NCI-H2227 treated with DMSO at 0.1 percent for 48 hours (cell line): Measurements from ENCODE around the gene AK3.
"Not testable (repeated sequence)": the region's sequence is repeated elsewhere in the genome, so short reads cannot be mapped to it uniquely, and the experiment has no call there.

Experiments
- DNase-seq: peaks from one replicate; lab custom pipeline; 2025; lab: John Stamatoyannopoulos, UW

AK3 gene

DNA sequence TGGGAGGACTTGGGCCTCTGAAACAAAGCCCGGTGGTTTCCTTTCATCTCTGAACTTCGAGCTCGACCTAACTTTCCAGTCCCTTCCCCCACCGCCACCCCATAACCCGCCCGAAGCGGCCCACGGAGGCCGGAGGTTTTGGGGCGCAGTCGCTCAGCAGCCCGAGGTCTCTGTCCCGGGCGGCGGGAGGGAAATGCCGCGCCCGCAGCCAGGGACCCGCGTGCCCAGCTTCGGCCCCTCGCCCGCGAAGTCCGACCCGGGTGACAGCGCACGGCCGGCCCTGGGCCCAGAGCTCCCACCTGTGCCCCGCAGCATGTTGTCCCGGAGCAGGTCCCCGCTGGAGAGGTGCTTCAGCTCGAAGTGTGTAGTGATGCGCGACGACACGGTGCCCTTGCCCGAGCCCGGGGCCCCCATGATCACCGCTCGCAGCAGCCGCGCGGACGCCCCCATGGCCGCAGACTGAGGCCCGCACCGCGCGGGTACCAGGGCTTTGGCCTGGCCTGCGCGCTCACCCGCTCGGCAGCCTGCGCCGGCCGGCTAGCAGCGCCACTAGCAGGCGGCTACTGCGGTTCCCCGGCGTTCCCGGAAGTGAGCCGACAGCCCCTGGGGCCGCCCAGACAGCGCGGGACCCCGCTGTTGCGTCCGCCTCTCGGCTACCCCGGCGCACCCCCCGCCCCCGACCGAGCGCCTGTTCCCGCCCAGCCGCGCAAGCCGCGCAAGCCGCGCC lies at the start of gene AK3:
TSS of gene AK3 (minus strand) at position 565 of the 727 bp plus-strand sequence. CDS start at position 450, 115 bp downstream.
- DNase-seq: peak; percentile 78

DNA sequence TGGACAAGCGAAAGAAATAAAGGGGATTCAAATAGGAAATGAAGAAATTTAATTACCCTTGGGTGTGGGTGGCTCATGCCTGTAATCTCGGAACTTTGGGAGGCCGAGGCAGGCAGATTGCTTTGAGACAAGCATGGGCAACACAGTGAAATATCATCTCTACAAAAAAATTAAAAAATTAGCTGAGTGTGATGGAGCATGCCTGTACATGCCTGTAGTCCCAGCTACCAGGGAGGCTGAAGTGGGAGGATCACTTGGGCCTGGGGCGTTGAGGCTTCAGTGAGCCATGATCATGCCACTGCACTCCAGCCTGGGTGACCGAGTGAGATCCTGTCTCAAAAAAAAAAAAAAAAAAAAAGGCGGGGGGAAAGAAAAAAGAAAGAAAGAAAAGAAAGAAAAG lies 47.7 kb upstream of the AK3 start:
- no peak for DNase-seq

DNA sequence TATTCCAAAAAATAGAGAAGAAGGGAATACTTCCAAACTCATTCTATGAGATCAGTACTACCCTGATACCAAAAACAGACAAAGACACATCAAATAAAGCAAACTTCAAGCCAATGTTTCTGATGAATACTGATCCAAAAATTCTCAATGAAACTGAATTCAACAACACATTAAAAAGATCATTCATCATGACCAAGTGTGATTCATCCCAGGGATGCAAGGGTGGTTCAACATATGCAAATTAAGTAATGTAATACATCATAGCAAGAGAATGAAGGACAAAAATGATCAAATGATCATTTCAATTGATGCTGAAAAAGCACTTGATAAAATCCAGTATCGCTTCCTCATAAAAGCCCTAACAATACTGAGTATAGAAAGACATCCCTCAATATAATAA lies 46.9 kb upstream of the AK3 start:
- DNase-seq: no peak

DNA sequence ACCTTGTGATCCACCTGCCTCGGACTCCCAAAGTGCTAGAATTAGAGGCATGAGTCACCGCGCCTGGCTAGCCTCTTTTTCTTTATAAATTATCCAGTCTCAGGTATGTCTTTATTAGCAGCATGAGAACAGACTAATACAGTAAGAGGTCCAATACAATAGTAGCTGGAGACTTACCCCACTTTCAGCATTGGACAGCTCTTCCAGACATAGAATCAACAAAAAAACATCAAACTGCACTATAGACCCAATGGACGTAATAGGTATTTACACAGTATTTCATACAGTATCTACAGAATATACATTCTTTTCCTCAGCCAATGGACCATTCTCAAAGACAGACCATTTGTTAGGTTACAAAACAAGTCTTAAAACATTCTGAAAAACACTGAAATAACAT lies 45.6 kb upstream of the AK3 start:
- DNase-seq: no peak

DNA sequence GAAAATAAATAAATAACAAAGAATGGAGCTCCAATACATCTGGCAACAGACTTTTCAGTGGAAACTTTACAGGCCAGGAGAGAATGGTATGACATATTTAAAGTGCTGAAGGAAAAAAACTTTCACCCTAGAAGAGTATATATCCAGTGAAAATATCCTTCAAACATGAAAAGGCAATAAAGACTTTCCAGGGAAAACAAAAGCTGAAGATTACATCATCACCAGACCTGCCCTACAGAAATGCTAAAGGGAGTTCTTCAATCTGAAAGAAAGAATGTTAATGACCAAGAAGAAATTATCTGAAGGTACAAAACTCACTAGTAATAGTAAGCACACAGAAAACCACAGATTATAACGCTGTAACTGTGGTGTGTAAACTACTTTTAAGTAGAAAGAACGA lies 43.4 kb upstream of the AK3 start:
- DNase-seq: no peak

DNA sequence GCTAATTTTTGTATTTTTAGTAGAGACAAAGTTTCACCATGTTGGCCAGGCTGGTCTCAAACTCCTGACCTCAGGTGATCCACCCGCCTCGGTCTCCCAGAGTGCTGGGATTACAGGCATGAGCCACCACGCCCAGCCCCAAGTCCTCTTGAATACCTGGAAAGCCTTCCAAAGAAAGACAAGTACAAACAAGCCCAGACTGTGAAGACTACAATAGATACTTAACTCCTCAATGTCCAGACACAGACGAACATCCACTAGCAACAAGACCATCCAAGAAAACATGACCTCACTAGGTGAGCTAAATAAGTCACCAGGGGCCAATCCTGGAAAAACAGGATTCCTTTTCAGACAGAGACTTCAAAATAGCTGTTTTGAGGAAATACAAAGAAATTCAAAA lies 42.2 kb upstream of the AK3 start:
- not testable (repeated sequence) for DNase-seq

DNA sequence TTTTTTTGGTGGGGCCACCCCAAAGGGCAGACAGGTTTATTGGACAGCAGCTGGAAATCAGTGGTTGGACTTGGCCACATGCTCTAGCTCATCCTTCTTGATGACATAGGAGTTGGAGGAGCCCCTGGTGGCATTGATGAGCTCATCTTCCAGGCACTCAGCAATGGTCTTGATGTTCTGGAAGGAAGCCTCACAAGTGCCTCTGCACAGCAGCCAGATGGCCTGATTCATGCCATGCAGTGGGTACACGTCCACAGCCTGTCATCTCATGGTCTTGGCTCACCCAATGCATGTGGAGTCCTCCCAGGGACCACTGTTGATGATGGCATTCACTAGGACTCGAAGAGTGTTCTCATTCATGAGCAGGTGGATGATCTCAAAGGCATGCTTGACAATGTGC lies 40.4 kb upstream of the AK3 start:
- no peak for DNase-seq

DNA sequence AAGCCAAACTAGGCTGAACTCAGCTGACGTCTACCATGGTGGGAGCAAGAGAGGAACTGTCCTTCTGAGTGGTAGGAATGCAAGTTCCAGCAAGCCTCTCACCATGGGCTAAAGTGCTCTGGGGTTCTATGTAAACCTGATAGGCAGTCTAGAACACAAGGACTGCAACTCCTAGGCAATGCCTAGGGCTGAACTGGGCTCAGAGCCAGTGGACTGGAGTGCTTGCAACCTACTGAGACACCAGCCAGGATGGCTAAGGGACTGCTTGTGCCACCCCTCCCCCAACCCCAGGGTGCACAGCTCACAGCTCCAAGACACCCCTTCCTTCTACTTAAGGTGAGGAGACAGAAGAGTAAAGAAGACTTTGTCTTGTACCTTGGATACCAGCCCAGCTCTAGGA lies 39.6 kb upstream of the AK3 start:
- no peak for DNase-seq

DNA sequence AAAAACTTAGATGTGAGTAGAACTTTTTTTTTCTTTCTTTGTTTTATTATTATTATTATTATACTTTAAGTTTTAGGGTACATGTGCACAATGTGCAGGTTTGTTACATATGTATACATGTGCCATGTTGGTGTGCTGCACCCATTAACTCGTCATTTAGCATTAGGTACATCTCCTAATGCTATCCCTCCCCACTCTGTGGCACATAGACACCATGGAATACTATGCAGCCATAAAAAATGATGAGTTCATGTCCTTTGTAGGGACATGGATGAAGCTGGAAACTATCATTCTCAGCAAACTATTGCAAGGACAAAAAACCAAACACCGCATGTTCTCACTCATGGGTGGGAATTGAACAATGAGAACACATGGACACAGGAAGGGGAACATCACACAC lies 34.0 kb upstream of the AK3 start:
- DNase-seq: not testable (repeated sequence)

DNA sequence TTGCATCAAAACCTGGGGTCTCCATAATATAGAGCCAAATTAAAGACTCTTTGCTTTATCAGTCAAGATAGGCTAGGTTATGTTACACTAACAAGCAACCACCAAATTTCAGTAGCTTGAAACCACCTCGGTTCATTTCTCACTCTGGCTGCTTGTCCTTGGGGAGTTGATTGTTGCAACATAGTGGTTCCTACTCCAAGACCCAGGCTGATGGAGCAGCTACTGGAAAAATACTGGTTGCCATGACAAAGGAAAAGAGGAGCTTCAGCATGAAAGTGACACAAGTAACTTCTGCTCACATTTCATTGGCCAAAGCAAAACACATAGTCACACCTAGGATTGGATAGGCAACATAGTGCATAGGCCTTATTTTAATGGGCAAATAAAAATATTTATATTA lies 33.2 kb upstream of the AK3 start:
- DNase-seq: no peak

DNA sequence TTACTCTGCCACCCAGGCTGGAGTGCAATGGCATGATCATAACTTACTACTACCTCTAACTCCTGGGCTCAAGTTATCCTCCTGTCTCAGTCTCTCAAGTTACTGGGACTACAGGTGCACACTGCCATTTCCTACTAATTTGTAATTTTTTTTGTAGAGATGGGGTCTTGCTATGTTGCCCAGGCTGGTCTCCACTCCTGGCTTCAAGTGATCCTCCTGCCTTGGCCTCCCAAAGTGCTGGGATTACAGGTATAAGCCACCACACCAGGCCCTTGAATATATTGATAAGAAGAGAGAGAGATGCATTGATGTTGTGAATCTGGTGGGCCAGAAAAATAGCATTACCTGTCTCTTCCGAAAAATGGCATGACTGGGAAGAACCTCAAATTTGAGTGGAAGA lies 30.8 kb upstream of the AK3 start:
- DNase-seq: no peak

DNA sequence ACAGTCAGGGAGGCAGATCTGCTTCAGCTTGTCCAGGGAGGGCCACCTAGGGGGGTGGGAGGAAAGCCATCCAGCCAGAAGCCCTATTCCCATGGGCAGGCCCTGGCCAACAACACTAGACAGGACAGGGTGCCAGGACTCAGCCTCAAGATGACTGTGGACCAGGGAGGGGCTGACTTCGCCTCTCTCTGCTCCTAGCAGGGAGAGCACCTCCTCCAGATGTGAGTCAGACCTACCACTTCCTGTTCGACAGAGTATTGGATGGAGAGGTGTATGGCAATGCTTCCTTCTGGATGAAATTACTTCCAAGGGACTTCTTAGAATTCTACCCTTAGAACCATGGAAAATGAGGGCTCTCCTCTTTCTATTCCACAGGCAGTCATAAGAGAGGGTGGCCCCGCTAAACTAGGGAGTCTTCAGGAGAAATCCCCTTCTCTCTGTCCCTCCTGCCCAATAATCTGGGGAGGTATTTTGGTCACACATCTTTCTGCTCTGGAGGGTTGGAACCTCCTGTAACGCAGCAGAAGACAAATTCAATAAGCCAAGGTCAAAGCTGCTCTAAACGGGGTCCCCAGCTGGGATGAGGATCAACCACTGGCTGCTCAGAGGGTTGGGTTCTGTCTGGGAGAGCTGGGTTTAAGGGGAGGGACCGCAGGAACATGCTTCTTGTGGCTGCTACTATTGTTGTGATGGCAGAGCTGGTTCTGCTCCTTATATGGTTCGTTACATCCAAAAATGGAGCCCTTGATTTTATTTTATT lies 28.5 kb upstream of the AK3 start:
- DNase-seq: no peak

DNA sequence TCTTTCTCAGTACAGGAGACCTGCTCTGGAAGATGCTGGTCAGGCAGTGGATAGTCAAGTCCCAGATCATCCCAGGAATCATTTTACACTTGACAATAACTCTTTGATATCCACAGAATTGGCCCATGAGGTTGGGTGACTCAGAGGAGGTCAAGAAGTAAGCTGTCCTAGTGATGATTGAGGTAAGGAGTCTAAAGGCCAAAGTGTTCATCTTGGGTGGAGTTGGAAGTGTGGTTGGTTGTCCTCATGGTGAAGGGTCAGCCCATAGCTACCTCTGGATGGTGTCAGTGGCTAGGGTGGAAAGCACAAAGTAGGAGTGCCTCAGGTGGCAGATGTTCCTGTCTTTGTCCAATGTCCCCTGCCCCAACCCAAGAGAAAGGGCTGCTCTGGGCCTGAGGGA lies 27.7 kb upstream of the AK3 start:
- DNase-seq: no peak

DNA sequence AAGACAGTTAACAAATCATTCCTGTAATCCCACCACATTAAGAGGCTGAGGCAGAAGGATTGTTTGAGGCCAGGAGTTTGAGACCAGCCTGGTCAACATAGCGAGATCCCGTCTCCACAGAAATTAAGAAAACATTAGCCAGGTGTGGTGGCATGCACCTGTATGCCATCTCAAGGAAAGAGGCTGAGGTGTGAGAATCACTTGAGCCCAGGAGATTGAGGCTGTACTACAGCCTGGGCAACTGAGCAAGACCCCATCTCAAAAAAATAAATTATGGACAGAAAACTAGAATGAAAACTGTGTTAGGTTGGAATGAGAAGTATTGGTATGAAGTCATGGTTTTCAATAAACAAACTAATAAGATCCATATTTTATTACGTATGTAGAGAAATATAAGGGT lies 23.0 kb upstream of the AK3 start:
- DNase-seq: no peak

DNA sequence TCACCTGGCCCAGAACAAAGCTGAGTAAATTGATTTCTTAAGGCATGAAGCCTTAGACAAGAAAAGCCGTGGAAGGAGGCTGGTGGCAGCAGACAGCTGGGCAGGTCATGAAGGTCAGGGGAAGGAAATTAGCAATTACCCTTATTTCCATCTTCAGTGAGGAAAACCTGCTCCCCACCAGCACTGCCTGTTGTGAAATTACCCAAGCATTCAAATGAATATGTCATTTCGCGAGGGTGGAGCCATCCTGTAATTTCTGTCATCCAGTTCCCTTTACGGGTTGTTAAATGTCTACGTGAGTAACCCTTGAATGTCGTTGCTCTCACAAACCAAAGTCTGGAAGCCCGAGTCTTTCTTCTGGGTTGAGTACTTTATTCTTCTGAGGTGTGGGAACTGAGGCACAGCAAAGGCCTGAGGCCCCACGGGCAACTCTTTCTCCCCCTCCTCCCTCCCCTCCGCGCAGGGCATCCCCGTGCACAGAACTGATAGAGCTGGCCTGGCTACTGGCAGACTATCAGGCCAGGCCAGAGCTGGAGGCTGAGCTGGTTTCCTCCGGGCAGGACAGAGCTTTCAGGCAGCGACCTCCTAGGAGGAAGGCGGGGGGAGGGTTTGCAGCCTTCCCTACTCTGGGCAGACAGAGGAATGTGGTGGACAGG lies 22.0 kb upstream of the AK3 start:
- no peak for DNase-seq

DNA sequence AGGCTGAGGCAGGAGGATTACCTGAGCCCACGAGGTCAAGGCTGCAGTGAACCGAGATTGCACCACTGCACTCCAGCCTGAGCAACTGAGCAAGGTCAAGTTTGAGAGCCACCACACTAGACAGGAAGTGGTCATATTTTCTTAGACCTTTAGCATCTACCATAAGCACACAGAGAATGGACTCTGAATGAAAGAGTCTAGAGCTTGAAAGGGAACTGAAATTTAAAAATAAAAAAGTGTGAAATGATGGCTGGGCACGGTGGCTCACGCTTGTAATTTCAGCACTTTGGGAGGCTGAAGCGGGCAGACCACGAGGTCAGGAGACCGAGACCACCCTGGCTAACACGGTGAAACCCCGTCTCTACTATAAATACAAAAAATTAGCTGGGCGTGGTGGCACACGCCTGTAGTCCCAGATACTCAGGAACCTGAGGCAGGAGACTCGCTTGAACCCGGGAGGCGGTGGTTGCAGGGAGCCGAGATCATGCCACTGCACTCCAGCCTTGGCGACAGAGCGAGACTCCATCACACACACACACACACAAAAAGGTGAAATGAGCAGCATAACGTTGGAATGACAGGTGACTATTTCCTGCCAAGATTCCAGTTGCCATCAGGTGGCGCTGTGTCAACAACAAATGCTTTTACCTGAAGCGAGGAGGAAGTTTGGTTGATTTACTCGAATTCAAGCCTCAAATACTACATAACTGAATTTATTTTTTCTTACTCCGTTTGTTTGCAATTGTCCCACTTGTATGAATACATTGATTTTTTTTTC lies 21.3 kb upstream of the AK3 start:
- DNase-seq: peak; percentile 54

DNA sequence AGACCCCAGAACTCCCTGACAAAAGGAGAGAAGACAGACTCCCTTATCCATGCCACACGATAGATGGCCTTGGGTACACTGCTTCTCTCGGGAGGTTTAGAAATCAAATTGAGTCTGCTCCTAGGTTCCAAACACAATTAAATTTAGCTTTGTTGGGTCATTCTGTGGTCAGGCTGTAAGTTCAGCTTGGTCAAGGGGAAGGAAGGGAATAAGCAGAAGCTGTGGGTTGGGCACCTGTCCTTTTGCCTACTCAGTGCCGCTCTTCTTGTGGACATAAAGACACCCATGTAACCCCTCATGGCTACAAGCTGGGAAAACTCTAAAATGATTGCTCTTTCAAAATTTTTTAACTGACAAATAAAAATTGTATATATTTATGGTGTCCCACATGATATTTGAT lies 19.1 kb upstream of the AK3 start:
- no peak for DNase-seq

DNA sequence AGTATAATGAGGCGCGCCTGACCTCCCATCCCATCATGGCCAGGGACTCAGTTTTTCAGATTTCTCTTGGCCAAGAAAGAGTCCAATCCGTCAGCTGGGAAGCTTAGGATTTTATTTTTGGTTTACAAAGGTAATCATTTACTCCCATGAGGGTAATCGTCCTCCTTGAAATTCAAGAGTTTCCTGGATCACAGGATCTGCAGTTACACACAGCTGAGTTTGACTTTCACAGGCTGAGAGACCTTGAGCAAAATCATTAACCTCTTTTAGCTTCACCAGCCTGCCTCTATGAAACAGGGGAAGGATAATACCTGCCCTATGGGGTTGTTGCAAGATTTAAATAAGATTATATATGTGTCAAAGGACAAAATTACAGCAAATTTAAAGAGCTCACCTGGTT lies 15.4 kb upstream of the AK3 start:
- no peak for DNase-seq

DNA sequence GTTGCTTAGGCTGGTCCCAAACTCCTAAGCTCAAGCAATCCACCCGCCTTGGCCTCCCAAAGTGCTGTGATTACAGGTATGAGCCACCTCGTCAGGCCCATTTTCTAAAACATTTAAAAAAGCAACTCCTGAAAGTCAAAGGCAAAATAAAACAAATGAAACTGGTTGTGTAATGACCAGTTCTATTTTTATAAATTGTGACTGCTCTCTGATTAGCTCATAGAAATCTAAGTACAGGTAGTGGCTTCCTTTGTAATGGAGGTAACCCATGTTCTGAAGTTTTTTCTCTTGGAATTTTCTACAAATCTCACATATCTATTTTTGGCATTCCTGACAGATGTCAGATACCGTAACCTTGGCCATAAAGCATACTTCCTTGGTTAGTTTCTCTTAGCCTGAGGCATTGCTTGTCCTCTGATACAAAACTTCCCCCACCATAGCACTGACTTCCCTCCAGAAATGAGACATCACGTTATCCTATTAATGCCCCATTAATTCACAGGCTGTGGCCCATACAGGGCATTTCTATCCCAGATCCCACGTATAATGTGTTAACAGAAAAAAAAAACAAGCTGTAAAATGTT lies 14.1 kb upstream of the AK3 start:
- no peak for DNase-seq

DNA sequence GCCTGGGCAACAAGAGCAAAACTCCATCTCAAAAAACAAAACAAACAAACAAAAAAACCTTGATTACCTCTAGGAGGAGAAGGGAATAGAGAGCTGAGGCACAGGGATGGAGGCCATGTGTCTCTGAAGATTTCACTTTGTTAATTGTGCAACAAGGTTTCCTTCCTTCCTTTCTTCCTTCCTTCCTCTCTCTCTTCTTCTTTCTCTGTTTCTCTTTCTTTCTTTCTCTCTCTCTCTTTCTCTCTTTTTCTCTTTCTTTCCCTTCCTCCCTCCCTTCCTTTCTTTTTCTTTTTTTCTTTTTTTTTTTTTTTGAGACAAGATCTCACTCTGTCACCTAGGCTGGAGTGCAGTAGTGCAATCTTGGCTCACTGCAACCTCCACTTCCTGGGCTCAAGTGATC lies 13.5 kb upstream of the AK3 start:
- not testable (repeated sequence) for DNase-seq

DNA sequence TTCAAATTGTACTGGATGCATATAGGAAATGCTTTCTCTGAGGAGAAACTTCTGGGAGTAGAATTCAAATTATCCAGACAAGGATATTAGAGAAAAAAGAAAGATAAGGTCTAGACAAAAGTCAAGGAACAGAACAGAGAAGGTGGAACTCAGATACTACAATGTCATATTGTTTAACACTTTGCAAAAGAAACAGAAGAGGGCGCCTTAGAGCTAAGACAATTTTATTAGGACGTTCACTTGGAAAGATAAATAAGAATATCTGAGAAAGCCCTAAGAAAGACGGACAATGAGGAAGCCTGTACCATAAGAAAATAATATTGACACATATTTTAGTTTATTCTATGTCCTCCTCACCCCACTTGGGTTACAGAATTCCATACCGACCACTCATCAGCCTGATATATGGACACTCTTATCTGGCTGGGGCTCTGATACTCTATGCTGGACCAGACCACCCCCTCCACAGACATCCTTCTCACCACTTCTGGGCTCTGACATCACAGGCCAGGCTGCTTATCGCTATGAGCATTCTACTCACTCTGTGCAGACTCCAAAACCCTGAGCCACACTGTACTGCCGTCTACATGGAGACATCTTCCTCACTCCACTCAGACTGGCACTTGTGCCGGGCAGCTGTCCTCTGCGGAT lies 9.1 kb upstream of the AK3 start:
- DNase-seq: peak; percentile 59

DNA sequence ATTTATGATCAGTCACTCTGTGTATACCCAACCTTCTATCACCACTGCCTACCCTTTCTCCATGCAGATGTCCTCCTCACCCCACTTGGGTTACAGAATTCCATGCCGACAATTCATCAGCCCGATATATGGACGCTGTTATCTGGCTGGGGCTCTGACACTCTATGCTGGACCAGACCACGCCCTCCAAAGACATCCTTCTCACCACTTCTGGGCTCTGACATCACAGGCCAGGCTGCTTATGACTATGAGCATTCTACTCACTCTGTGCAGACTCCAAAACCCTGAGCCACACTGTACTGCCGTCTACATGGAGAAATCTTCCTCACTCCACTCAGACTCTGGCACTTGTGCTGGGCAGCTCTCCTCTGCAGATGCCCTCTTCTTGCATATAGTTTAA lies 7.6 kb upstream of the AK3 start:
- no peak for DNase-seq
